Ovary (tissue), 9 donors: ENCODE data around the gene PPP6C. TPM values are rescaled to one million over a fixed set of nuclear protein-coding genes. Genes with fewer than 3 reads are reported as not detected.

ENCODE experiments used
- DNase-seq, 5 donors: peaks; one replicate each; pipeline ENCODE4 v3.0.0-alpha.2; 2019 to 2020
- H3K27ac ChIP-seq, 2 donors: fragments of 200-600 bp; one replicate each; pipeline versions ENCODE4 v1.5.1 to v1.8.0; 2019 to 2022
- H3K27me3 ChIP-seq: fragments of 200-600 bp; one replicate; pipeline ENCODE4 v1.8.0; 2022
- H3K36me3 ChIP-seq: fragments of 200-600 bp; sonication (generic); one replicate; pipeline ENCODE4 v1.5.1; 2019
- H3K4me1 ChIP-seq: one replicate; pipeline ENCODE4 v1.8.1; 2013; ENCODE audit warnings: mild to moderate bottlenecking, moderate library complexity; ENCODE audit not compliant: insufficient read depth
- H3K4me3 ChIP-seq: fragments of 200-600 bp; sonication (generic); one replicate; pipeline ENCODE4 v1.5.1; 2017
- H3K9me3 ChIP-seq, 2 donors: fragments of 200-600 bp in 1 of 2; sonication (generic) in 1 of 2; one replicate each; pipeline versions ENCODE4 v1.5.1 to v1.8.1; 2013 to 2019; ENCODE audit warnings: mild to moderate bottlenecking in 1 of 2, moderate library complexity in 1 of 2
- CTCF ChIP-seq, 3 donors: fragments of 450-650 bp in 2 of 3; fragments of 200-600 bp in 1 of 3; IDR thresholded peaks; one replicate each; pipeline versions ENCODE4 v1.5.1 to v1.8.0; 2016 to 2022; ENCODE audit warnings: antibody characterized with exemption in 3 of 3, mild to moderate bottlenecking in 1 of 3
- EP300 ChIP-seq: sonication (generic); formaldehyde crosslinking; IDR thresholded peaks from one replicate; pipeline ENCODE4 v1.6.1; 2017; ENCODE audit warnings: antibody characterized with exemption
- POLR2A ChIP-seq: fragments of 450-650 bp; IDR thresholded peaks from one replicate; pipeline ENCODE4 v1.6.1; 2017; ENCODE audit warnings: antibody characterized with exemption, mild to moderate bottlenecking, moderate library complexity
- WGBS, 3 donors: extraction: QIAGEN DNeasy Blood & Tissue Kit in 1 of 3; methylation state at CpG; one replicate each; pipeline versions ENCODE4 v1.1.5 to v1.1.7; 2013 to 2017; 5-methylcytosine and 5-hydroxymethylcytosine counted together
- intact Hi-C, 4 donors: fragments of 100-400 bp; cut with DNase I; formaldehyde crosslinking; loops; one replicate each; pipeline versions ENCODE4 v1.11.0 to v1.15.1; 2022 to 2023
- polyA plus RNA-seq, 2 donors: library from polyadenylated mRNA; stranded (reverse); fragments of 200-250 nt in 1 of 2; fragments of 350-450 nt in 1 of 2; fragmentation: Illumina TruSeq in 1 of 2; extraction: RNeasy Lipid Tissue Mini Kit (QIAGEN cat#74804) in 1 of 2; gene quantifications; one replicate each; pipeline ENCODE4 v1.2.3, GENCODE V29; 2013 to 2014
- total RNA-seq, 7 donors: library from RNA; depleted of rRNA in 2 of 7; stranded (reverse); fragments of >200 nt in 2 of 7; fragmentation: NEBNext Ultra II Directional in 3 of 7; extraction: Animal tissue kit (Norgen Biotek cat#: 25700) in 3 of 7; gene quantifications; one replicate each; pipeline versions ENCODE4 v1.1.0 to v1.2.4, GENCODE V29; 2016 to 2023
- donor health status: DM: no; HTN: no; CAD: no; lungs with moderate emphysema.
- donor health status: DM: no; HTN: no; CAD: no.
- donor health status: Bipolar disorder and iron deficiency.
- donor health status: DM: yes; HTN: yes; CAD: no.
- donor health status: DM: no; HTN: no; CAD: no.
- donor health status: DM: yes; HTN: yes; CAD: no.

Gene PPP6C
- total and polyA plus RNA-seq, 9 donors: 18.2 to 46.6 (median 34.6) TPM

- Histone ChIP-seq H3K36me3 (no peaks in the 10 kb centered on the region), H3K27me3 (no peaks in the 10 kb centered on the region), H3K4me1 (peaks cover 4% of the 10 kb centered on the region), H3K4me3 (no peak overlapping the region), H3K27ac (no peak overlapping the region), H3K9me3 (no peaks in the 10 kb centered on the region)
- intact Hi-C loops: no loop called here
- no peak for DNase-seq
- WGBS, 3 donors: 66 to 76% (median 68%) methylated on average over 3 of the region's 3 CpGs
- TF ChIP-seq CTCF (IDR thresholded peaks at IDR 0.05) (no peak), POLR2A (no peak), EP300 (no peak)
Measured at GRCh38 chr9:125099816-125100215, 89.8 kb downstream of the PPP6C start.

Other genes starting within 250 kb of the PPP6C start
- 10 to 100 TPM in 6 of 7 donors, 1 to 10 TPM in 1; 8.8 to 26.8 (median 19.2) TPM for gene GOLGA1, start 248.7 kb downstream of the PPP6C start, total RNA-seq
- gene GOLGA1, start 248.7 kb downstream of the PPP6C start, polyA plus RNA-seq: 10 to 100 TPM in 1 of 2 donors, 1 to 10 TPM in 1; 7.6 to 15.4 TPM
- gene SCAI, start 46.3 kb downstream of the PPP6C start, total RNA-seq: 10 to 100 TPM in 3 of 7 donors, 1 to 10 TPM in 4; 8.1 to 13.3 (median 9.8) TPM
- gene SCAI, start 46.3 kb downstream of the PPP6C start, polyA plus RNA-seq: 1 to 10 TPM; 3.1 to 4.4 TPM
- 10 to 100 TPM in 4 of 7 donors, 1 to 10 TPM in 3; 7.7 to 24.4 (median 13.8) TPM for gene RABEPK, start 10.7 kb upstream of the PPP6C start, total RNA-seq
- gene RABEPK, start 10.7 kb upstream of the PPP6C start, polyA plus RNA-seq: 10 to 100 TPM; 15.0 to 21.3 TPM
- gene HSPA5, start 51.5 kb upstream of the PPP6C start, total RNA-seq: 100 to 1,000 TPM in 6 of 7 donors, 10 to 100 TPM in 1; 67.1 to 250 (median 147) TPM
- 100 to 1,000 TPM; 111 to 309 TPM for gene HSPA5, start 51.5 kb upstream of the PPP6C start, polyA plus RNA-seq
- 10 to 100 TPM; 36.5 to 53.7 (median 43.9) TPM for gene GAPVD1, start 72.0 kb upstream of the PPP6C start, total RNA-seq
- gene GAPVD1, start 72.0 kb upstream of the PPP6C start, polyA plus RNA-seq: 10 to 100 TPM in 1 of 2 donors, 1 to 10 TPM in 1; 9.4 to 23.4 TPM